PC-3 (cell line): Measurements from ENCODE around the gene LILRA6.

Source experiments
- CTCF ChIP-seq: fragments of 300-600 bp; sonication (generic); conservative IDR thresholded peaks from 2 replicates; pipeline ENCODE4 v1.5.1; 2017; ENCODE audit warnings: antibody characterized with exemption, low read depth, mild to moderate bottlenecking, low read length
- EZH2phosphoT487 ChIP-seq: fragments of 300-600 bp; sonication (generic); IDR thresholded peaks from 2 replicates; pipeline ENCODE4 v1.6.1; 2018; ENCODE audit warnings: mild to moderate bottlenecking, antibody characterized with exemption, low read length, borderline replicate concordance

- TF ChIP-seq CTCF (no peak), EZH2phosphoT487 (no peak)
Observed at GRCh38 chr19:54248016-54248601, 5.5 kb upstream of the LILRA6 start.
